HG03571 (cell line): ENCODE results near the gene ATRX.
"Not testable (repeated sequence)": the region's sequence is repeated elsewhere in the genome, so short reads cannot be mapped to it uniquely, and the experiment has no call there.

Source experiments
- ATAC-seq: cut with Tn5 transposase; IDR thresholded peaks from one replicate; pipeline ENCODE4 v1.9.1; 2021; ENCODE audit not compliant: unreplicated experiment

ATRX gene

DNA sequence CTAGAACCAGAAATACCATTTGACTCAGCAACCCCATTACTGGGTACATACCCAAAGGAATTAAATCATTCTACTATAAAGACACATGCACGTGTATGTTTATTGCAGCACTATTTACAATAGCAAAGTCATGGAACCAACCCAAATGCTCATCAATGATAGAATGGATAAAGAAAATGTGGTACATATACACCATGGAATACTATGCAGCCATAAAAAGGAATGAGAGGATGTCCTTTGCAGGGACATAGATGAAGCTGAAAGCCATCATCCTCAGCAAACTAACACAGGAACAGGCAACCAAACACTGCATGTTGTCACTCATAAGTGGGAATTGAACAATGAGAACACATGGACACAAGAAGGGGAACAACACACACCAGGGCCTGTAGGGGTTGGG lies 285.9 kb downstream of the ATRX start:
- ATAC-seq: not testable (repeated sequence)

DNA sequence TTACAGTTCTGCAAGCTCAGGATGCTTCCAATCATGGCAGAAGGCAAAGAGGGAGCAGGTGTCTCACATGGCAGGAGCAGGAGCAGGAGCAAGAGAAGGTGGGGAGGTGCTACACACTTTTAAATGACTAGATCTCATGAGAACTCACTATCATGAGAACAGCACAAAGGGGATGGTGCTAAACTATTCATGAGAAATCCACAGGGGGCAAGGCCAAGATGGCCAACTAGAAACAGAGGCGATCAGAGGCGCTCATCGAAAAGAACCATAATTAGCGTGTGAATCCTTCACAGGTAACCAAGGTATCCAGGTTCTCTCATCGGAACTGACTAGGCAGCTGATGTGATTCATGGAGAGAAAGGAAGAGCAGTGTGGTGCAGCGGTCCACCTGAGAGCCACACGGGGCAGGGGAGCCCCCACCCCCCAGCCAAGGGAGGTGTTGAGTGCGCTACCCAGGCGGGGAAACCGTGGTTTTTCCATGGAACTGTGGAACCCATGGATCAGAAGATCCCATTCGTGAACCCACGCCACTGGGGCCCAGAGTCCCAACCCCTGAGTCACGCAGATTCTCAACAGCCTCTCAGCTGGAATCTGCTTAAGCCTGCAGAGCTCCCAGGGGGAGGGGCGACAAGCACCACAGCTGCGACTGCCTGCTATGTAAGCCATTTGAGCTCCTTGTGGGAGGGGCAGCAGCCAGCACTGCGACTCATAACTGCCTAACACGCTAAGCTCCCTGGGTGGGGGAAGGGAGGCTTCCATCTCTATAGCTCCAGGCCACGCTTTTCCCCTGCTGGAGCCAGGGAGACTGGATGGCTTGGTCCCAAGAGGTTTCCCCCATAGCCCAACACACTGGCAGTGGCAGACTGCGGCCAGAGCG lies 292.1 kb downstream of the ATRX start:
- no peak for ATAC-seq

DNA sequence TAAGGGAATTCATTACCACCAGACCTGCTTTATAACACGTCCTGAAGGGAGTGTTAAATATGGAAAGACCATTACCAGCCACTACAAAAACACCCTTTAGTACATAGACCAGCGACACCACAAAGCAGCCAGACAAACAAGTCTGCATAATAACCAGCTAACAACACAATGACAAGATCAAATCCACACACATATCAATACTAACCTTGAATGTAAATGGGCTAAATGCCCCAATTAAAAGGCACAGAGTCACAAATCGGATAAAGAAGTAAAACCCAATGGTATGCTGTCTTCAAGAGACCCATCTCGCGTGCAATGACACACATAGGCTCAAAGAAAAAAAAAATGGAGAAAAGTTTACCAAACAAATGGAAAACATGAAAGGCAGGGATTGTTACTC lies 302.0 kb downstream of the ATRX start:
- no peak for ATAC-seq

DNA sequence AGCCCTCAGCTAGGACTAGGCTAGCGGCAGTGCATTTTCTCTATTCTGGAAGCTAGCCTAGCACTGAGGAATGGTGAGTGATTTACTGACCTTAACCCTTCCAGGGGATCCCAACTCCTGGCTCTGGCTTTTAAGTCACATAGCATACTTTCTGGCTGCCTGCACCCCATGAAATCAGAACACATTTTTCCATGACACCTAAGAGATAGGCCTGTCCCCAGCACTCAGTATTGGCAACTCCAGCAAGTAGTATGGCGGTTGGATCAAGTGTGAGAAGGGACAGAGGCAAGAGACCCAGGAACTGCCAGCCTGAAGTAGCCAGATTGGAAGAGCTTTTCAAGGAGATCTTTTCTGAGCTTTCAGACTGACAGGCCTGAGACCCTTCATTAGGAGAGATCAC lies 330.6 kb downstream of the ATRX start:
- no peak for ATAC-seq
